Liver (tissue), 9 donors: ENCODE data around the gene SETD3. TPM values are rescaled to one million over a fixed set of nuclear protein-coding genes. Genes with fewer than 3 reads are reported as not detected.

ENCODE experiments used
- DNase-seq: peaks from one replicate; pipeline ENCODE4 v3.0.0-alpha.2; 2017; ENCODE audit warnings: low spot score
- H3K27ac ChIP-seq, 2 donors: one replicate each; pipeline ENCODE4 v1.7.0; 2013; ENCODE audit warnings: inconsistent platforms in 2 of 2, low read length in 2 of 2, control low read depth in 1 of 2, low read depth in 1 of 2, mild to moderate bottlenecking in 1 of 2
- H3K27me3 ChIP-seq, 4 donors: one replicate each; pipeline versions ENCODE4 v1.6.1 to v1.7.0; 2013; ENCODE audit warnings: low read length in 3 of 4, inconsistent platforms in 1 of 4, mild to moderate bottlenecking in 1 of 4, moderate library complexity in 1 of 4; ENCODE audit not compliant: control insufficient read depth in 4 of 4, insufficient read depth in 4 of 4
- H3K36me3 ChIP-seq, 4 donors: one replicate each; pipeline versions ENCODE4 v1.6.1 to v1.7.0; 2013; ENCODE audit warnings: low read length in 3 of 4, mild to moderate bottlenecking in 3 of 4, low read depth in 1 of 4, moderate library complexity in 1 of 4; ENCODE audit not compliant: control insufficient read depth in 4 of 4, insufficient read depth in 3 of 4
- H3K4me1 ChIP-seq, 4 donors: one replicate each; pipeline versions ENCODE4 v1.6.1 to v1.7.0; 2013; ENCODE audit warnings: low read length in 3 of 4, mild to moderate bottlenecking in 3 of 4, moderate library complexity in 1 of 4; ENCODE audit not compliant: control insufficient read depth in 4 of 4, insufficient read depth in 4 of 4
- H3K4me3 ChIP-seq, 3 donors: one replicate each; pipeline versions ENCODE4 v1.6.1 to v1.7.0; 2013; ENCODE audit warnings: low read length in 3 of 3, control low read depth in 1 of 3, low read depth in 1 of 3, mild to moderate bottlenecking in 1 of 3
- H3K9ac ChIP-seq, 2 donors: one replicate each; pipeline ENCODE4 v1.7.0; 2013; ENCODE audit warnings: low read length in 2 of 2, mild to moderate bottlenecking in 2 of 2, moderate library complexity in 2 of 2, control low read depth in 1 of 2, low read depth in 1 of 2
- H3K9me3 ChIP-seq, 4 donors: one replicate each; pipeline versions ENCODE4 v1.6.1 to v1.7.0; 2013; ENCODE audit warnings: low read length in 3 of 4; ENCODE audit not compliant: control insufficient read depth in 4 of 4
- ATF3 ChIP-seq: IDR thresholded peaks from 2 replicates; pipeline ENCODE4 v1.6.1; 2016; ENCODE audit warnings: antibody characterized with exemption
- CTCF ChIP-seq: fragments of 150-350 bp; IDR thresholded peaks from 2 replicates; pipeline ENCODE4 v1.5.1; 2017; ENCODE audit warnings: improper control_type of control experiment, low read depth, low read length; ENCODE audit not compliant: missing input control
- EGR1 ChIP-seq, 2 donors: IDR thresholded peaks; 2 replicates each; pipeline ENCODE4 v1.6.1; 2016 to 2018; ENCODE audit warnings: antibody characterized with exemption in 2 of 2, low read depth in 2 of 2
- FOXA1 ChIP-seq: IDR thresholded peaks from 2 replicates; pipeline ENCODE4 v1.6.1; 2016; ENCODE audit warnings: antibody characterized with exemption
- FOXA2 ChIP-seq: IDR thresholded peaks from 2 replicates; pipeline ENCODE4 v1.6.1; 2016; ENCODE audit warnings: antibody characterized with exemption
- GABPA ChIP-seq, 2 donors: IDR thresholded peaks in 1 of 2; conservative IDR thresholded peaks in 1 of 2; 2 replicates each; pipeline ENCODE4 v1.6.1; 2016; ENCODE audit warnings: antibody characterized with exemption in 2 of 2, mild to moderate bottlenecking in 1 of 2, moderate library complexity in 1 of 2
- HNF4A ChIP-seq, 2 donors: conservative IDR thresholded peaks; 2 replicates each; pipeline ENCODE4 v1.6.1; 2016; ENCODE audit warnings: antibody characterized with exemption in 2 of 2, mild to moderate bottlenecking in 2 of 2
- HNF4G ChIP-seq: IDR thresholded peaks from 2 replicates; pipeline ENCODE4 v1.6.1; 2016; ENCODE audit warnings: antibody characterized with exemption
- JUND ChIP-seq, 2 donors: IDR thresholded peaks; 2 replicates each; pipeline ENCODE4 v1.6.1; 2016; ENCODE audit warnings: antibody characterized with exemption in 2 of 2
- MAX ChIP-seq: IDR thresholded peaks from 2 replicates; pipeline ENCODE4 v1.6.1; 2016; ENCODE audit warnings: antibody characterized with exemption
- NR2F2 ChIP-seq: IDR thresholded peaks from 2 replicates; pipeline ENCODE4 v1.6.1; 2016; ENCODE audit warnings: antibody characterized with exemption
- RAD21 ChIP-seq, 2 donors: IDR thresholded peaks; 2 replicates each; pipeline ENCODE4 v1.6.1; 2016; ENCODE audit warnings: antibody characterized with exemption in 2 of 2, mild to moderate bottlenecking in 2 of 2
- REST ChIP-seq: IDR thresholded peaks from 2 replicates; pipeline ENCODE4 v1.6.1; 2016; ENCODE audit warnings: antibody characterized with exemption, mild to moderate bottlenecking
- RXRA ChIP-seq, 2 donors: IDR thresholded peaks; 2 replicates each; pipeline ENCODE4 v1.6.1; 2017 to 2018; ENCODE audit warnings: antibody characterized with exemption in 2 of 2, mild to moderate bottlenecking in 1 of 2
- SP1 ChIP-seq: IDR thresholded peaks from 2 replicates; pipeline ENCODE4 v1.6.1; 2018; ENCODE audit warnings: antibody characterized with exemption, mild to moderate bottlenecking
- TAF1 ChIP-seq: conservative IDR thresholded peaks from 2 replicates; pipeline ENCODE4 v1.6.1; 2016; ENCODE audit warnings: antibody characterized with exemption, mild to moderate bottlenecking
- YY1 ChIP-seq: IDR thresholded peaks from 2 replicates; pipeline ENCODE4 v1.6.1; 2016; ENCODE audit warnings: antibody characterized with exemption, mild to moderate bottlenecking
- ZBTB33 ChIP-seq: IDR thresholded peaks from 2 replicates; pipeline ENCODE4 v1.6.1; 2016; ENCODE audit warnings: antibody characterized with exemption
- WGBS: extraction: QIAGEN DNeasy Blood & Tissue Kit; methylation state at CpG from one replicate; pipeline ENCODE4 v1.1.7; 2013; 5-methylcytosine and 5-hydroxymethylcytosine counted together
- polyA plus RNA-seq, 2 donors: library from polyadenylated mRNA; stranded (reverse) in 1 of 2; unstranded in 1 of 2; fragments of 200-250 nt in 1 of 2; fragments of >200 nt in 1 of 2; fragmentation: Nextera tagmentation in 1 of 2; extraction: Ambion mirVana in 1 of 2; gene quantifications; one replicate each; pipeline versions ENCODE4 v1.2.1 to v1.2.3, GENCODE V29; 2013 to 2015
- total RNA-seq, 2 donors: library from RNA; depleted of rRNA; stranded (reverse); fragments of >200 nt; gene quantifications; one replicate each; pipeline ENCODE4 v1.2.3, GENCODE V29; 2014
- donor health status: healthy.
- donor health status: healthy.
- donor health status: healthy.
- donor health status: healthy.
- donor health status: healthy.

SETD3 gene
- total and polyA plus RNA-seq, 4 donors = 18.7 to 39.7 (median 19.4) TPM

GRCh38 chr14:99426813-99427346, 53.8 kb downstream of the SETD3 start:
- Histone ChIP-seq H3K36me3 (peaks cover 1 to 15% (median 13%) of the 10 kb centered on the region in 4 donors), H3K9me3 (peaks cover 0 to 7% (median under 1%) of the 10 kb centered on the region in 4 donors), H3K9ac (no peak overlapping the region), H3K27ac (no peak overlapping the region), H3K4me3 (no peak overlapping the region), H3K27me3 (no peaks in the 10 kb centered on the region), H3K4me1 (peaks cover 2 to 16% (median 7%) of the 10 kb centered on the region in 4 donors)
- peak; percentile 50 for DNase-seq
- no peak for TF ChIP-seq ATF3
- TF ChIP-seq FOXA1 = no peak
- TF ChIP-seq RXRA (IDR thresholded peaks at IDR 0.05) = no peak
- no peak for TF ChIP-seq ZBTB33
- no peak for TF ChIP-seq TAF1
- TF ChIP-seq HNF4G = no peak
- TF ChIP-seq CTCF = no peak
- TF ChIP-seq EGR1 (IDR thresholded peaks at IDR 0.05; ENCODE audit: low read depth in 2 of 2) = no peak
- no peak for TF ChIP-seq FOXA2
- TF ChIP-seq GABPA (IDR thresholded peaks at IDR 0.05 in 1 of 2, conservative IDR thresholded peaks at IDR 0.05 in 1 of 2) = no peak
- TF ChIP-seq REST = no peak
- TF ChIP-seq MAX = no peak
- no peak for TF ChIP-seq NR2F2
- TF ChIP-seq RAD21 (IDR thresholded peaks at IDR 0.05) = no peak
- TF ChIP-seq JUND (IDR thresholded peaks at IDR 0.05) = no peak
- TF ChIP-seq HNF4A (conservative IDR thresholded peaks at IDR 0.05) = no peak
- no peak for TF ChIP-seq SP1
- no peak for TF ChIP-seq YY1
- 92% methylated on average over 12 of the region's 12 CpGs for WGBS
